Measurements from ENCODE around the gene GLDN.

The GLDN gene

GRCh38 chr15:51447855-51448621 lies 106.6 kb downstream of the GLDN start:
- H3K9me3 Mint-ChIP-seq = no peaks in the 10 kb centered on the region
- no peak overlapping the region for H3K4me3 Mint-ChIP-seq
- peaks cover 10% of the 10 kb centered on the region for H3K36me3 Mint-ChIP-seq (ENCODE audit: low read depth)
- H3K27ac Mint-ChIP-seq = no peak overlapping the region
- no peaks in the 10 kb centered on the region for H3K27me3 Mint-ChIP-seq
- DNase-seq (no peak), ATAC-seq (no peak)
- peaks cover 3% of the 10 kb centered on the region for H3K4me1 Mint-ChIP-seq

GRCh38 chr15:51448622-51449399 lies 107.4 kb downstream of the GLDN start:
- Mint-ChIP-seq H3K27me3 (no peaks in the 10 kb centered on the region), H3K27ac (no peak overlapping the region), H3K4me1 (peaks cover 3% of the 10 kb centered on the region), H3K9me3 (no peaks in the 10 kb centered on the region), H3K4me3 (no peak overlapping the region), H3K36me3 (ENCODE audit: low read depth) (peaks cover 10% of the 10 kb centered on the region)
- ATAC-seq (no peak), DNase-seq (no peak)

DNA sequence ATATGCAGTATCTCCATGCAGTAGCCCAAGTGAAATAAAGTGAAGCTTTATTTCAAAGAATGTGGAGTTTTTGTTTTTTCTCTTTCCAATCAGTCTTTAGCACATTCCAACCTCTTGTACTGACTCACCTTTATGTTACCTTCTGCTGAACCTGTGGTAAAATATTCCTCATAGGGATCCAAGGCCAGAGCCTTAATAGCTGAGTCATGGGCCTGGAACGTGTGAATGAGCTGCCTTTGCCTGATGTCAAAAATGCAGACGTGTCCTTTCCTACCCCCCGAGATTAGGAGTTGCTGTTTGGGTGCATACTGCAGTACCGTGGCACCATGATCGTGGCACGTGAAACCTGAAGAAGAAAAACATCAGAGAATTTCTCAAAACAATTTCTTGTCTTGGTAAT lies 108.5 kb downstream of the GLDN start:
- ATAC-seq (no peak), DNase-seq (no peak)
- Mint-ChIP-seq H3K27ac (no peak overlapping the region), H3K9me3 (no peaks in the 10 kb centered on the region), H3K4me3 (no peak overlapping the region), H3K27me3 (no peaks in the 10 kb centered on the region), H3K36me3 (ENCODE audit: low read depth) (peaks cover 10% of the 10 kb centered on the region), H3K4me1 (peaks cover 3% of the 10 kb centered on the region)

Data from activated naive CD8-positive, alpha-beta T cell treated with anti-CD3 and anti-CD28 coated beads, Interleukin-2, amount 50 U/mL, for 24 hours (primary cell).